GM19023 (cell line): Measurements from ENCODE around the gene MCAM.

Experiments used
- ATAC-seq: cut with Tn5 transposase; IDR thresholded peaks from one replicate; pipeline ENCODE4 v1.9.1; 2021; ENCODE audit warnings: mild to moderate bottlenecking, moderate library complexity; ENCODE audit not compliant: unreplicated experiment

MCAM gene

DNA sequence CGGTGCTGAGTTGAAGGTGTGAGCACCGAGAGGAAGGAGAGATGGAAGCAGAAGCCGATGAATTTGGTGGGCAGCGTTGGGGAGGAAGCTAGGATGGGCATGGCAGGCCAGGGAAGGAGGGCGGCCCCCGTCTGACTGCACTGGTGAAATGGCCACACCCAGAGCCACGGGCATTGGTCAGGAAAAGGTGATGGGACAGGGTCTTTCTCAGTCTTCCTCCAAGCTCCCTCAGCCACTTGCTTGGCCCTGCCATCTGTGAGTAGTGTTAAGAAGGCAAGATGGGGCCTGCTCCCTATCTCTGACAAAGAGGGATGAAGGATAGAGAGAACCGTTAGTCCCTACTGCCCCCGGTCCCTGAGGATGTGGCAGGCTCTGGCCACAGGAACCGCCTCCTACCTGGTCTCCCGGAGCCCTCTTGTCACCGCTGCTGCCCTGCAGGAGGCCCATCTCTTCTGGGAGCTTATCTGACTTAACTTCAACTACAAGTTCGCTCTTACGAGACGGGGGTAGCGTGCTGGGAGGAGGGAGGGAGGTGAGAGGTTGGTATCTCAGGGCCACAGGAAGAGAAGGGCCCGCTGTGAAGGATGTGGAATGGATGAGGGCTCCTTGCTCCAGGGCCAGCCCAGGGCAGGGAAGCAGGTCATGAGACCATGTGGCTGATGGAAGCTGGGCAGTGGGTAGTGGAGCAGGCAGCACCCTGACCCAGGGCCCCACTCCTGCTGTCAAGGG, 6.8 kb downstream of the MCAM start:
- ATAC-seq = no peak

DNA sequence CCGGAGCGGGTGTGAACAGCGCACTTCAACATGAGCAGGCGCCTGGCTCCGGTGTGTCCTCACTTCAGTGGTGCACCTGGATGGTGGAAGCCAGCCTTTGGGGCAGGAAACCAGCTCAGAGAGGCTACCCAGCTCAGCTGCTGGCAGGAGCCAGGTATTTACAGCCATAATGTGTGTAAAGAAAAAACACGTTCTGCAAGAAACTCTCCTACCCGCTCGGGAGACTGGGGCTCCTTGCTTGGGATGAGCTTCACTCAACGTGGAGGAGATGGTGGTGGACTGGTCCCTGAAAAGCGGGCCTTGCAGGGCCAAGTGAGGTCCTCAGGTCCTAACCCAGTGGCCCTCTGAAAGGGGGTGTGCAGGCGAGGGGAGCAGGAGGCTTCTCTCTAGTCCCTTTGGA, 7.5 kb downstream of the MCAM start:
- ATAC-seq = no peak

DNA sequence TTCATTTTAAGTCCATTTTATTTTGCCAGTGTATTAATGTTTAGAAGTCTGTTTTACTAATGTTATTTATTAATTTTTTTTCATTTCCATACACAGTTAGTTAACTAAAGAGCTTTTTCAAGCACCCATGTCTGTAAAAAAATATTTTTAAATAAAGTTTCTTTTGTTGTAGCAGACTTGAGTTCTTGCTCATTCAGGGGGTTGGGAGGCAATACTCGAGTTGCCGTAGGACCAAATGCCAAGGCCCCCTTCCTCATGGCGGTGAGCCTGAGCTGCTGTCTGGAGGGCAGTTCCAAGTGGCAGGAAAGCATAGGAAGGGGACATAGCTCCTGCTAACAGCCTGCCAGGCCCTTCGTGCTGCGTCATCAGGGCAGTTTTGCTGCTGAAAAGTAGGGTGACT, 9.0 kb downstream of the MCAM start:
- no peak for ATAC-seq

DNA sequence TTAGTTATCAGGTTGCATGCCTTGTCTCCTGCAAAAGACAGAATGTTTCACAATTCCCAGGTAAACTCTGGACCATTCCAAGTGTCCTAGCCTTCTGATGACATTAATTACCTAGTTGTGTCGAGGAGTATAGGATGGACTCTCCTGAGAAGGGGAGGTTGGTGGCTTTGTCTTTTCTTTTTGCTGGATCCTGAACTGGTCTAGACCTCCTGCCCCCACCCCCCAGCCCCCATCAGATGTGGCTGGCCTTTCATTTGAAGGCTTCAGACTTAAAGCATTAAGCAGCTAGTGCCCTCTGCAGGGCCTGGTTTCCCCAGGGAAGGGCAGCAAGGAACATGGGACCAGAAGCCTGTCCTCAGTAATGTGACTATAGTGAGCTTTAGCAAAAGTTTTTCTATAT, 9.7 kb downstream of the MCAM start:
- no peak for ATAC-seq

DNA sequence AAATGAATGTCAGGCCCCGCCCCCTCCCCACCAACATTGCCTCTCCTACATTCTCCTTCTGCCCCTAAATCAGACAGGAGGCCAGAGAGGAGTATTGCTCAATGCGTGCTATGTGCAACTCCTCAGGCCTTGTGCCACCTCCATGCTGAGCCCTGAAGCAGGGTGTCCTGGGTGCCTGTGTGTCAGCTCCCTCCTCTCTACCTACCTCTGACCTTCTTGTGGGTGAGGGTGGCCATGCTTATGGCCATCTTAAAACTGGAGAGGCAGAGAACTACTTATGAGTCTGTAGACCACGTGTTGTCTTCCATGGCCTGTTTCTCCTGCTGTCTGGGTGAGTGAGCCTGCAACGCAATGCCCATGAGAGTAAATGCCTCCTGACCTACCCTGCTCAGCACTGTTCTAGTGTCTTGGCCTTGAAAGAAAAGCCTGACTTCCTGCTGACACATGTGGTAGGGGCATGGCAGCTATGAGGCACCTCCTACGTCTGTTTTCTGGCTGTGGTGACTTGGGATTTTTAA, 10.5 kb downstream of the MCAM start:
- no peak for ATAC-seq

DNA sequence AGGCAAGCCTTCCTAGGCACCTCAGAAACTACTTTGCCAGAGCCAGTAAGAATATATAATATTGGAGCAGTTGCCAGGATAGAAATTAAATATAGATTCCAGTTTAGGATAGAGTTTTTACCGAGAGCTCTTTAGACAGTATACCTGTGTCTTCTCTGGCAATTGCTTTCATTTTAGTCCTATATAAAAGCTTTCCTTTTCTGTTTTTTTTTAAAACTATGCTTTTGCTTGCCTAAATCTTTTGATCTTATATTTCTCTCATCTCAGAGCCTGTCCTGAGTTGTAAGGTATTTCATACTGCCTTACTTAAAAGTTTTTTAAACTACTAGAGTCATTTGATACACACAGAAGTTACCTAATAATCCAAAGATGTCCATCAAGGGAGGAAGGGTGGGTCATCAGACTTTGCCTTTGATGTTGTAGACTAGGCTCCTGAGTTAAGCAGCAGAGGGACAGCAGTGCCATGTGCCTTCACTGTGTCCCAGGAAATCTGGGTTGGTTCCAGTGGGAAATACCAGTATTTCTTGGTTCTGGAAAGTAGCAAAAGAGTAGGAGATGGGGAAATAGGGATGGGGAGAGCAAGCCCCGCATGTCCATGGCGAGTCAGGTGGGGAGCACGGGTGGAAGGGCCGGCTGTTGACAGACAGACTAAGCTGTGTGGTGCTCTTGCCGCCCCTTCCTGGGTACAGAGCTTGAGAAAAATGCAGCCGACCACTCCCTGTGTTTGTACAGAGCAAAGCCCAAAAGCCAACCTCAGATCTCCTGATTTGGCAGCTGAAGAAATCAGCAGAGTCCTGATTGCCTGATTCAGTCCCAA, 11.2 kb downstream of the MCAM start:
- no peak for ATAC-seq

DNA sequence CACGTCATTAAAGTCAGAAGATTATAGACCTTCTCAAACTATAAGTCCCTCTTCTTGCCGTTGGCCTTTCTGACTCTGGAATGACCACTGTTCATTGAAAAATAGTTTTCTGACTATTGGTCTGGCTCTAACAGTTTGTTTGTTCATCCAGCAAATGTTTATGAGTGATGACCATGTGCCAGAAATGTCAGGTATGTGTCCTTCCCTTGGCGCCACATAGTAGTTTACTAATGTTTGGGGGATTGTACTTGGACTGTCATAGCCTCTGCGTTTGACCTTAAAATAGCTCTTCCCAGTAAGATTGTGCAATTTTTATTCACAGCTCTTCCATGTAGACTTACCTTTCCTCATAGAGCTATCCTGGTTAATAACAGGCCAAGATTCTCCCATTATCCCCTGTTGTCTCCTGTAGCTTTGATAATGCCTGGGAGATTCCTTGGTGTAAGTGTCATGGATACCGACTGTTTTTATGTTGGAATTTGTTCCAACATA, 13.7 kb downstream of the MCAM start:
- no peak for ATAC-seq

DNA sequence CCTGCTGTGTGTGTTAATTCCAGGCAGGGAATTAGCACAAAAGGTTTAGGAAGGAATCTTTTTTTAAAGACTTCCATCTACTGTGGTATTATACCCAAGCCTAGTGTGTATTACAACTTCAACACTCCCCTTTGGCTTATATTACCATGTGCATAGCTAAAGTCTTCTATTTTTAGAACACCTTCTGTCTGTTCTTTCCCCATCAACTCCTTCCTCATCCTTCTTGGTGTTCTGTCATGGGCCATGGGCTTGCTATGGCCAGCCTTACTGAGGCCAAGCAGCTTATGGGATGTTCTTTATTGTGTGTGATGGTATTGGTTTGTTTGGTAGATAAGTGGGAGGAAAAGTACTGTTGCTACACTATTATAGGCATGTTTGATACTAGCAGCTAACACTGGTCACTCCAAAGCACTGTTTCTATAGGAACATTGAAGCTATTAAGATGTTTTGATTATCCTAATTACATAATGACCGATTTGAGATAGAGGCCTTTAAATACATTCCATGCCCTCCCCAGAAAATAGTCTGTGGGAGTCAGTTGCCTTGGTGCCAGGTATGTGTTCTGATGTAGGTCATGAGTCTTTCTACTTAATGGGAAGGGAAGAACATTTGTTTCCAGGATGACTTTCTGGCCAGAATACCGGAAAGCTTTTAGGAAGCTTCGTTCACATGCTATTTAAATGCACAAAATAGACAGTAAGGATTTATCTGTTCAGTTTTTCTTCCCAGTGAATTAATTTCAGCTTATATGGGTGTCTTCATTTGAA, 16.5 kb downstream of the MCAM start:
- ATAC-seq = no peak

DNA sequence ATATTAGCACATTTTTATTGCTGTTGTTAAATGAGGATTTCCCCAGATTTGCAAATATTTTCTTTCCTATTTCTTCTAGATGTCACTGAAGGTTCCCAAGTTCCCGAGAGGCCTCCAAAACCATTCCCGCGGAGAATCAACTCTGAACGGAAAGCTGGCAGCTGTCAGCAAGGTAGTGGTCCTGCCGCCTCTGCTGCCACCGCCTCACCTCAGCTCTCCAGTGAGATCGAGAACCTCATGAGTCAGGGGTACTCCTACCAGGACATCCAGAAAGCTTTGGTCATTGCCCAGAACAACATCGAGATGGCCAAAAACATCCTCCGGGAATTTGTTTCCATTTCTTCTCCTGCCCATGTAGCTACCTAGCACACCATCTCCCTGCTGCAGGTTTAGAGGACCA, 17.5 kb downstream of the MCAM start:
- no peak for ATAC-seq

DNA sequence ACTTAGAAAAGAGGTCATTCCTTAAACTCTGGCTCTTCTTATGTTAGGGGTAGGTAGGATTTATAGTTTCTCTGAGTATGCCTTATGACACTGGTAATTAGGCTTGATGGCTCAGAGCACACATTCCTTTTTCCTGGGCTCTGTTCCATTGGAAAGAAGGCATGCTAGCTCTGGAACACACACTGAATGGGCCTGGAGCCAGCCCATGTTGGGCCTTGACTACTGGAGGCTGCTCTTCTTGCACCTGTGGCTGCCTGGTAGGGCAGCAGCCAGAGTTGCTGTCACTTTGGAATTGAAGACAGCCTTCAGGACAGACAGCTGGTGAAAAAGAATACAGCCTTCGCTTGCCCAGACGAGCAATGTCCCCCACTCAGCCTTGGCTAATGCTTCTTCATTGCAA, 18.2 kb downstream of the MCAM start:
- ATAC-seq = no peak

DNA sequence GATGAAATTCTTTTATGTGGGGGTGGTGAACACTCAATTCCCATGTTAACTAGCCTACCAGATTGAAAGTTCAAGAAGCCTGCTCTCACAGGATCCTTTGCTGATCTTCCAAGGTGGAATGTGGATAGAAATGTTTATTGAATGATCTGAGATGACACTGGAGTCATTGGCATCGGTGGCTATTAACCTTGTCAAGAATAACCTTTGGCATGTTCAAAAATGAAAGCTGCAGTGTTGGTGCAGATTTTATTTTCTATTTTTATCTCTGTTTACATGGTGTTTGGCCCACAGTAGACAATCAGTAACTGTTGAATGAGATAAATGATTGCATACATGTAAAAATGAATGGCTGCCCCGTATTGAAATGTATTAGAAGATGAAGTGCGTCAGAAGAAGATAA, 19.0 kb downstream of the MCAM start:
- ATAC-seq = no peak

DNA sequence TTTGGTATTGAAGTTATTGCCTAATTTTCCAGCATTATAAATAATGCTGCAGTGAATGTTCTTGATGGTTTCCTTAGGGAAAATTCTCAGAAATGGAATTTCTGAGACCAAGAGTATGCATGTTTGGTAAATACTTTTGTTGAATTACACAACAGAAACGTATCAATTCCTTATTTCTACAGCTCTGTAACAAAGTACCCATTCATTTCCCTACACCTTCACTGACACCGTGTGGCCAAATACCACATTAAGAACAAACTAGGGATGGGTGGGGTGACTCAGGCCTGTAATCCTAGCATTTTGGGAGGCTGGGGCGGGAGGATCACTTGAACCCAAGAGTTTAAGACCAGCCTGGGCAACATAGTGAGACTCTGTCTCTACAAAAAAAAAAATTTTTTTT, 21.8 kb downstream of the MCAM start:
- no peak for ATAC-seq

DNA sequence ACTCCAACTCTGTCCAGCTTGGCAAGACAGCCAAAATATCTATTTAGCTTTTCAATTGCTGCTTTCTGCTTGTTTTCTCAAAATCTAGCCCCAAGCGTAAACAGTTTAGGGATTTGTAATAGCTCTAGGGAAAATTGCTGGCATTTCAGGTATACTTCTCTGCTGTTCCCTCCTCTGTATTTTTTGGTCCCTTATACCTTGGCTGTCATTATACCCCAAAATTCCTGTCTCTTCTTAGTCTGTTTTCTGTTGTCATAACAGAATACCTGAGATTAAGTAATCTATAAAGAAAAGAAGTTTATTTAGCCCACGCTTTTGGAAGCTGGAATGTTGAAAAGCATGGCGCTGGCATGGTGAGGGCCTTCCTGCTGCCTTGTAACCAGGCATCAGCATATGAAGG, 23.5 kb downstream of the MCAM start:
- no peak for ATAC-seq

DNA sequence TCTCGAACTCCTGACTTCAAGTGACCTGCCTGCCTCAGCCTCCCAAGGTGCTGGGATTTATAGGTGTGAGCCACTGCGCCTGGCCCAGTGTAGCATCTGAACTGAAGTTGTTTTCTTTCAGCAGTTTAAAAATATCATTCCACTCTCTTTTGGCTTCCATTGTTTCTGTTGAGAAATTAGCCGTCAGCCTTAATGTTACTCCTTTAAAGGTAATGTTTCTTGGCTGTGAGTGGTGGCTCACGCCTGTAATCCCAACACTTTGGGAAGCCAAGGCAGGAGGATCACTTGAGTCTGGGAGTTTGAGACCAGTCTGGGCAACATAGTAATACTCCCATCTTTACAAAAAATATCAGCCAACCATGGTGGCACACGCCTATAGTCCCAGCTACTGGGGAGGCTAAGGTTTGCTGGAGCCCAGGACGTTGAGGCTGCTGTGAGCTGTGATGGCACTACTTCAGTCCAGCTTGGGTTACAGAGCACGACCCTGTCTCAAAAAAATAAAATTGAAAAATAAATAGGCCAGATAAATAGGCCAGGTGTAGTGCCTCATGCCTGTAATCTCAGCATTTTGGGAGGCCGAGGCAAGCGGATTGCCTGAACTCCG, 25.9 kb downstream of the MCAM start:
- no peak for ATAC-seq

DNA sequence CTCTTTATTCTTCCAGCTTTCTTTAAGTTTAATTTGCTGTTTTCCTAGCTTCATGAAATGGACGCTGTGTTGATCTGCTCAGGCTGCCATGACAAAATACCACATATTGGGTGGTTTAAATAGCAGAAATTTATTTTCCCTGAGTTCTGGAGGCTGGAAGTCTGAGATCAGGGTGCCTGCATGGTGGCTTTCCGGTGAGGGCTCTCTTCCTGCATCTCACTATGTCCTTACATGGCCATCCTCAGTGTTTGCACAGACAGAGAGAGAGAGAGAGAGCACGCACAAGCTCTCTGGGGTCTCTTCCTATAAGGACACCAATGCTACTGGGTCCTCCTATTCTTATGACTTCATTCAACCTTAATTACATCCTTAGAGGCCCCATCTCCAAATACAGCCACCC, 28.7 kb downstream of the MCAM start:
- ATAC-seq = no peak

DNA sequence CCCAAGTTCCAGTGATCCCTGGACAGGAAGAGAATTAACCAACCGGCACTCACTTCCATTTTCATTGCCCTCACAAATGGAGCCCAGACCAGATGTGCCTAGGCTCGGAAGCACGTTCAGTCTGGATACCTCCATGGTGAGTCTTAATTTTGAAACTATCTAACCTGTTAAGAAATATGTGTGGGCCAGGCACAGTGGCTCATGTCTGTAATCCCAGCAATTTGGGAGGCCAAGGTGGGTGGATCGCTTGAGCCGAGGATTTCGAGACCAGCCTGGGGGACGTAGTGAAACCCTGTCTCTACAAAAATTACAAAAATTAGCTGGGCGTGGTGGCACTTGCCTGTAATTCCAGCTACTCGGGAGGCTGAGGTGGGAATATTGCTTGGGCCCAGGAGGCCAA, 31.5 kb downstream of the MCAM start:
- no peak for ATAC-seq

DNA sequence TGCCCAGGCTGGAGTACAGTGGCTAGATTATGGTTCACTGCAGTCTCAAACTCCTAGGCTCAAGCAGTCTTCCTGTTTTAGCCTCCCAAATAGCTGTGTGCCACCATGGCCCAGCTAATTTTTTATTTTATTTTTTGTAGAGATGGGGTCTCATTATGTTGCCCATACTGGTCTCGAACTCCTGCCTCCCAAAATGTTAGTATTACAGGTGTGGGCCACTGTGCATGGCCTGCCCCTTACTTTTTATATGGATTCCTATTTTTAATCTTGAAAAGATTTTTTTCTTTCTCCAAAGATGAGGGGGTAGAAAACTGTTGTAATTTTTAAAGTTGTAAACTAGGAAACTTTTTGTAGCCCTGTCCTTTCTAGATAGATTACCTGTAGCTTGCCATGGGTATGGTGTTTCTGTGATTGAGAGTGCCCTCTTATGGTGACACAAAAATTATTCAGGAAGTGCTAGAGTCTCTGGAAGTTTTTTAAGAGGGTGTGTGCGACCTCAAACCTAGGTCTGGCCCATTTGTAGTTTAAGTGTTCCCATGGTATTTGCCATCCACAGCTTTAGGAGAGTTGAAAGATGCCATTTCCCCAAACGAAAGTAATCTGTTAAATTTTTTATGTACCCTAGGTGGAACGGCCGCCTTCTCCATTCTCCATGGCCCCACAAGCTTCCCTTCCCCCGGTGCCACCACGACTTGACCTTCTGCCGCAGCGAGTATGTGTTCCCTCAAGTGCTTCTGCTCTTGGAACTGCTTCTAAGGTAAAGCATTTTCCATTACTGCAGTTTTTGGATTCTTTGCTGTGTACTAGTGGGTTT, 32.4 kb downstream of the MCAM start:
- no peak for ATAC-seq

DNA sequence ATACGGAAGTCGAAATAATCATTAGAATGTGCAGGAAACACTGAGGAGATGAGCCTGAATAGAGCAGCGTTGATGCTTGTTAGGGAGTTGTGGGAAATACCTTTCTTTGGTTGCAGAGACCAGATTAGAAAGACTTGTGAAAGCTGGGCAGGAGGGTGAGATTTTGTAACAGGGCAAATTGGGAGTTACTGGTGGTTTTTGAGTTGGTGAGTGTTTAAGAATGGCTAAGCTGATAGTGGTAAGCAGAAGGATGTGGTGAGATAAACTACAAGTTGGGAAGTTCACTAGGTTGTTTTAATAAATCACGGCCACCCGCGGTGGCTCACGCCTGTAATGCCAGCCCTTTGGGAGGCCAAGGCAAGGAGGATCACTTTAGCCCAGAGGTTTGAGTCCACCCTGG, 34.4 kb downstream of the MCAM start:
- no peak for ATAC-seq

DNA sequence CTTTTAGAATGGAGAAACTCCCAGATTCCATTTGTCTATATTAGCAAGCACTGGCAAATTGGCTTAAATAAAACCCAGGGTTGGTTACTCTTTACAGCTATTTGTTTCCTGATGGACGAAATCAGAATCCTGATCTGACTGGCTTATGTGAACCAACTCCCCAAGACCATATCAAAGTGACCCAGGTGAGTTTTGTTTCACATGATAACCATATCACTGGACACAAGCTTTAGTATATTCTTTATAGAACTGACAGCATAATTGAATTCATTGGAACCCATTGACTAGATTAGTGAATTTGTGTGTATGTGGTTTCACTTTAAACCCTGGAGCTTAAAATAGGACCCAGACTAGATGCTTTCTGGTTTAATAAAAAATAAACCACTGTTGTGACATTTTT, 39.3 kb downstream of the MCAM start:
- no peak for ATAC-seq

DNA sequence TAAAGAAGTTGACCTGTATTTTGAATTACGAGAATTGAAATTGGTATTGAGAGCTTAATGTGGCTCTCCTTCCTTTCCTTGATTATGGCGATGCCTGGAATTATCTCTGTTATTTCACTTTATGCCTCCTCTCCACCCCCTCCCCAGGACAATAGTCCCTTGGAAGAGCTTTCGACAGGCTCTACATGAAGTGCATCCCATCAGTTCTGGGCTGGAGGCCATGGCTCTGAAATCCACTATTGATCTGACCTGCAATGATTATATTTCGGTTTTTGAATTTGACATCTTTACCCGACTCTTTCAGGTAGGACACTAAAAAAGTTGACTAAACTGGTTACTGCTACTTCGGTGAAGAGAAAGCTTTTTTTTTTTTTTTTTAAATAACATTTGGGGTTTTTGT, 43.2 kb downstream of the MCAM start:
- no peak for ATAC-seq
